ENCODE data around the gene ANGEL1.

ANGEL1 gene

GRCh38 chr14:76812422-76813383 lies at the start of gene ANGEL1:
Gene ANGEL1, minus strand, starts transcription at chr14:76812882. Its CDS starts 55 bp downstream, at chr14:76812827.
- DNase-seq (ENCODE audit: low spot score in 2 of 2) = peak; percentile 83 to 97
- Histone ChIP-seq H3K4me1 (peaks cover 12% of the 10 kb centered on the region), H3K27me3 (ENCODE audit: low read depth) (no peaks in the 10 kb centered on the region), H3K9me3 (no peaks in the 10 kb centered on the region), H3K36me3 (replicated peaks) (peaks cover 16% of the 10 kb centered on the region), H3K4me3 (peak within 1 kb of the TSS; percentile 64)
- in situ Hi-C loops (cut with MboI; ENCODE audit: low sequenced_read_pairs) = no loop called here

DNA sequence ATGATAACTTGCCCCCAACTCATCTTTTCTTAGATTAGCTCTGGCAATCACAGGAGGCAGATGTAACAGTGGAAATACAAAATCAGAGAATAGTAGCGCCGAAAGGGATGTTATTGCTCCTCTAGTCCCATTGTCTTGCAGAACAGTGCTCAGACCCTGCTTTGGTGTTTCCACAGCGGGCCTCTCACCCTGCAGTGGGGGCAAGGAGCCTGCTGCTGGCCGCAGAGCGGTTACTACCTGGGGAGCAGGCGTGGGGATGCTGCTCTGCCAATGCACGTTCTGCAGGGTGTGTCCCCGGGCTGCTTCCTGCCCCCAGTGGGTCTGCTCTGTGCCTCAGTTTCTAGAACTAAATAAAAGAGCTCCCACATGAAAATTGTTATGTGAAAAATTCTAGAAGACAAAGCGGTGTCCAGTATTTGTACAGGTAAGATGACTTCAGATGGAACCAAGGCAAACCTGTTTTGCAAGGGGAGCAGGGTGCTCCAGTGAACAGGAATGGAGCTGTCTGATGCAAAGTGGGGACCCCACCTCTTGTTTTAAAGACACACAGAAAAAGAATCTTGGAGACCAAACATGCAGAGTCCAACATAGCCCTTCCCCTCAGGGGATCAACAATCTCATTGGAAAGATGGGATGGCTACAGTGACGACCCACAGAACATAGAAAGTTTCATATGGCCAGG lies 49.0 kb upstream of the ANGEL1 start:
- no peak for DNase-seq (ENCODE audit: low spot score in 2 of 2)
- Histone ChIP-seq H3K4me1 (no peaks in the 10 kb centered on the region), H3K27me3 (ENCODE audit: low read depth) (peaks cover 10% of the 10 kb centered on the region; the same call in 1 of the 2 replicates), H3K4me3 (no peak overlapping the region), H3K9me3 (no peaks in the 10 kb centered on the region), H3K36me3 (replicated peaks) (no peaks in the 10 kb centered on the region)
- in situ Hi-C loops (cut with MboI; ENCODE audit: low sequenced_read_pairs) = no loop called here

DNA sequence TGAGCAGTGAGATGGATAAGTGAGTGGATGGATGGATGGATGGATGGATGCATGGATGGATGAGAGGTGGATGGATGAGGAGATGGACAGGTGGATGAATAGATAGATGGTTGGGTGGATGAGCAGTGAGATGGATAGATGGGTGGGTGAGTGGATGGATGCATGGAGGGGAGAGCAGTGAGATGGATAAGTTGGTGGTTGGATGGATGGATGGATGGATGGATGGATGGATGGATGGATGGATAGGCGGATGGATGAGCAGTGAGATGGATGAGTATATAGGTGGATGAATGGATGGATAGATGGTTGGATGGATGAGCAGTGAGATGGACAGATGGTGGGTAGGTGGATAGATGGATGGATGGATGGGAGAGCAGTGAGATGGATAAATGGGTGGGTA lies 44.1 kb upstream of the ANGEL1 start:
- Histone ChIP-seq H3K4me1 (no peaks in the 10 kb centered on the region), H3K9me3 (no peaks in the 10 kb centered on the region), H3K4me3 (no peak overlapping the region), H3K27me3 (ENCODE audit: low read depth) (peaks cover 8% of the 10 kb centered on the region; the same call in 1 of the 2 replicates), H3K36me3 (replicated peaks) (no peaks in the 10 kb centered on the region)
- no peak for DNase-seq (ENCODE audit: low spot score in 2 of 2)
- in situ Hi-C loops (cut with MboI; ENCODE audit: low sequenced_read_pairs) = no loop called here

DNA sequence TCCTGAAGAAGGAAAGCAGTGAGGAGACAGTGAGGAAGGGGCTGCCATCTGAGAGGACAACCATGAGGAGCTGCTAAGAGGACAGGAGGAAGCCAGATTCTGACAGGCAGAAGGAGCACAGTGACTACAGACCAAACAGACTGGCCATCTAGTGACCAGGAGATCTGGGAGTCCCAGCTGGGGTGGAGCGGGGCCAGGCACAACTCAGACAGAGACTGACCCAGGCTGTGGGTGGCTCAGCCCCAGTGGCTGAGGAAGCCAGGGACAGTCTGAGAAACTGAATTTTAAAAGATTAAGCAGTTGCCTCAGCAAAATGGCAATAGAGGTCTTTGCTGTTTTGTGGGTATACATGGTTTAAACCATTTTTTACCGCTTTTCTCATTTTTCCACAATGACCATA lies 42.4 kb upstream of the ANGEL1 start:
- no peak overlapping the region for H3K4me3 ChIP-seq
- no peak for DNase-seq (ENCODE audit: low spot score in 2 of 2)
- in situ Hi-C loops (cut with MboI; ENCODE audit: low sequenced_read_pairs) = no loop called here
- H3K9me3 ChIP-seq = no peaks in the 10 kb centered on the region
- no peaks in the 10 kb centered on the region for H3K4me1 ChIP-seq
- no peaks in the 10 kb centered on the region for H3K36me3 ChIP-seq (replicated peaks)
- H3K27me3 ChIP-seq (ENCODE audit: low read depth) = peaks cover 8% of the 10 kb centered on the region; the same call in 1 of the 2 replicates

GRCh38 chr14:76848879-76849278 lies 36.2 kb upstream of the ANGEL1 start:
- in situ Hi-C loops (cut with MboI; ENCODE audit: low sequenced_read_pairs) = no loop called here
- Histone ChIP-seq H3K27me3 (ENCODE audit: low read depth) (peaks cover under 1% of the 10 kb centered on the region; the same call in 1 of the 2 replicates), H3K4me3 (no peak overlapping the region), H3K36me3 (replicated peaks) (no peaks in the 10 kb centered on the region), H3K9me3 (no peaks in the 10 kb centered on the region), H3K4me1 (no peaks in the 10 kb centered on the region)
- DNase-seq (ENCODE audit: low spot score in 2 of 2) = no peak

- in situ Hi-C loops (cut with MboI; ENCODE audit: low sequenced_read_pairs) = no loop called here
- Histone ChIP-seq H3K4me1 (no peaks in the 10 kb centered on the region), H3K27me3 (ENCODE audit: low read depth) (peaks cover 2% of the 10 kb centered on the region; the same call in 1 of the 2 replicates), H3K36me3 (replicated peaks) (no peaks in the 10 kb centered on the region), H3K9me3 (no peaks in the 10 kb centered on the region), H3K4me3 (no peak overlapping the region)
- no peak for DNase-seq (ENCODE audit: low spot score in 2 of 2)
Measured at GRCh38 chr14:76846331-76847047, 33.8 kb upstream of the ANGEL1 start.

- DNase-seq (ENCODE audit: low spot score in 2 of 2) = peak in 1 of 2 experiments; percentile 37
- Histone ChIP-seq H3K9me3 (no peaks in the 10 kb centered on the region), H3K4me3 (no peak overlapping the region), H3K27me3 (ENCODE audit: low read depth) (peaks cover 10% of the 10 kb centered on the region), H3K4me1 (no peaks in the 10 kb centered on the region), H3K36me3 (replicated peaks) (no peaks in the 10 kb centered on the region)
- in situ Hi-C loops (cut with MboI; ENCODE audit: low sequenced_read_pairs) = no loop called here
Measured at GRCh38 chr14:76844223-76844622, 31.5 kb upstream of the ANGEL1 start.

DNA sequence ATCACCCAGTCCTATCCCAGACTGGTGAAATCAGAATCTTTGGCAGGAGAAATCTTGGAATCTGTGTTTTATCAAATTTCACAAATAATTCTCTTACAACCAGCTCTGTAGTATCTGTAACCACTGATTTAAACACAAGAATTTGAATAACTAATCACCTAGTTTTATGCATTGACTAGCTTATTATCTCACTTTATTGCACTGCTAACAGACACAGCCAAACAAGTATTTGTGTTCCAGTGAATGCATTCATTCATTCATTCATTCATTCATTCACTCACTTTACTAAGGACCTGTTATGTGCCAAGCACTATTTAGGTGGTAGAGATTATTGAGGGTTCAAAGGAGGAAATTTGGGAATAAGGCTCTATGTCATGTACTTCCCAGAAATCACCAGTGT lies 29.7 kb upstream of the ANGEL1 start:
- no peaks in the 10 kb centered on the region for H3K9me3 ChIP-seq

DNA sequence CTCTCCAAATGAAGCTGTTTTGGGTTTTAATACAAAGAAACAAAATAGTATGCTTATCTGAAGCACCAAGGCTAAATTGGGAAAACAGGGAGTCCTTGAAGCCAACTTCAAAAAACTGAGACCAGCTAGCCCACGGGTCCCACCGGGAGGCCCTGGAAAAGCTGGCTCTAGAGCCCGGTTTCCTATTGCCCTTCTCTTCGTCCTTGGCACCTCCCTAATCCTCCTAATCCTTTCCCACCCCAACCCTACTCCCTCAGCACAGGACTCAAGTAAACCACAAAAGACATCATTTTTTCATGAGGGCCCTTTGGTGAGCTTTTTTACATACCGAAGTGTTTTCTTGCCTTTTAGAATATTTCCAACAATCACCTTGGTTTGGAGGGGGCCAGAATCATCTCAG lies 24.8 kb upstream of the ANGEL1 start:
- H3K36me3 ChIP-seq (replicated peaks) = no peaks in the 10 kb centered on the region
- H3K9me3 ChIP-seq = no peaks in the 10 kb centered on the region
- no peak overlapping the region for H3K4me3 ChIP-seq
- DNase-seq (ENCODE audit: low spot score in 2 of 2) = peak in 1 of 2 experiments; percentile 15
- in situ Hi-C loops (cut with MboI; ENCODE audit: low sequenced_read_pairs) = no loop called here
- H3K27me3 ChIP-seq (ENCODE audit: low read depth) = peaks cover 20% of the 10 kb centered on the region
- peaks cover 3% of the 10 kb centered on the region for H3K4me1 ChIP-seq

More for the DNA sequence above, 29.7 kb upstream of the ANGEL1 start:
- DNase-seq (ENCODE audit: low spot score in 2 of 2) = no peak
- Histone ChIP-seq H3K27me3 (ENCODE audit: low read depth) (peaks cover 22% of the 10 kb centered on the region), H3K4me3 (no peak overlapping the region), H3K4me1 (no peaks in the 10 kb centered on the region; the same call in 1 of the 2 replicates), H3K36me3 (replicated peaks) (no peaks in the 10 kb centered on the region)
- in situ Hi-C loops (cut with MboI; ENCODE audit: low sequenced_read_pairs) = no loop called here

GRCh38 chr14:76836029-76836630 lies 23.4 kb upstream of the ANGEL1 start:
- in situ Hi-C loops (cut with MboI; ENCODE audit: low sequenced_read_pairs) = no loop called here
- DNase-seq (ENCODE audit: low spot score in 2 of 2) = no peak
- peaks cover 20% of the 10 kb centered on the region for H3K27me3 ChIP-seq (ENCODE audit: low read depth)
- H3K4me1 ChIP-seq = peaks cover 3% of the 10 kb centered on the region
- no peaks in the 10 kb centered on the region for H3K36me3 ChIP-seq (replicated peaks)
- H3K4me3 ChIP-seq = no peak overlapping the region
- H3K9me3 ChIP-seq = no peaks in the 10 kb centered on the region; the same call in 1 of the 2 replicates

DNA sequence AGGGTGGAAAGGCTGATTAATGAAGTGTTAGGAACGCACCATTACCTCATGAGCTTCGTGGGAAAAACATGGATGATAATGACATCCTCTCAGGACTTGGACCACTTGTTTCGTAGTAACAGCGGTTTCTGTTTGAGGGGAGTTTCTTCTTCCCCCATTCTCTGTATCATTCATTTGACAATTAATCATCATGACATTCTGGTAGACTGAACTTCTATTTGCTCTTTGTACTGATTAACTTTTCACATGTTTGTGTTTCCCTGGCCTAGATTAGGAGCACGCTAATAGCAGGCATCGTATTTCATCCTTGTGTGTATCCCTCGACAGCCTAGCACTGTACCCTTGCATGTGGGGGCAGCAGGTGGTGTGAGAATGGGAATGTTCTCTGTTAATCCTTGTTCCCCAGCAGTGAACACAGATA lies 21.6 kb upstream of the ANGEL1 start:
- in situ Hi-C loops (cut with MboI; ENCODE audit: low sequenced_read_pairs) = no loop called here
- no peaks in the 10 kb centered on the region; the same call in 1 of the 2 replicates for H3K9me3 ChIP-seq
- peaks cover 3% of the 10 kb centered on the region for H3K4me1 ChIP-seq
- H3K36me3 ChIP-seq (replicated peaks) = no peaks in the 10 kb centered on the region
- H3K4me3 ChIP-seq = no peak overlapping the region
- no peak for DNase-seq (ENCODE audit: low spot score in 2 of 2)
- peaks cover 14% of the 10 kb centered on the region for H3K27me3 ChIP-seq (ENCODE audit: low read depth)

GRCh38 chr14:76833011-76833410 lies 20.3 kb upstream of the ANGEL1 start:
- H3K4me3 ChIP-seq = no peak overlapping the region
- DNase-seq (ENCODE audit: low spot score in 2 of 2) = no peak
- in situ Hi-C loops (cut with MboI; ENCODE audit: low sequenced_read_pairs) = no loop called here
- no peaks in the 10 kb centered on the region; the same call in 1 of the 2 replicates for H3K9me3 ChIP-seq
- peaks cover 3% of the 10 kb centered on the region for H3K4me1 ChIP-seq
- no peaks in the 10 kb centered on the region for H3K36me3 ChIP-seq (replicated peaks)
- peaks cover 3% of the 10 kb centered on the region for H3K27me3 ChIP-seq (ENCODE audit: low read depth)

GRCh38 chr14:76832503-76832988 lies 19.9 kb upstream of the ANGEL1 start:
- Histone ChIP-seq H3K4me1 (peaks cover 3% of the 10 kb centered on the region), H3K9me3 (no peaks in the 10 kb centered on the region; the same call in 1 of the 2 replicates), H3K36me3 (replicated peaks) (no peaks in the 10 kb centered on the region), H3K27me3 (ENCODE audit: low read depth) (peaks cover 8% of the 10 kb centered on the region), H3K4me3 (no peak overlapping the region)
- in situ Hi-C loops (cut with MboI; ENCODE audit: low sequenced_read_pairs) = no loop called here
- no peak for DNase-seq (ENCODE audit: low spot score in 2 of 2)

All from HAP-1 (cell line).